H1 (cell line): Measurements from ENCODE around the gene CRYGN.

ENCODE experiments used
- BCL11A ChIP-seq, 2 experiments: IDR thresholded peaks; one replicate each; pipeline ENCODE4 v1.6.1; 2011; ENCODE audit warnings: low read depth in 2 of 2, low read length in 2 of 2, mild to moderate bottlenecking in 2 of 2
- GTF2F1 ChIP-seq: IDR thresholded peaks from 2 replicates; pipeline ENCODE4 v1.6.1; 2012; ENCODE audit warnings: low read depth, low read length, improper control_type of control experiment, borderline replicate concordance
- JUN ChIP-seq: IDR thresholded peaks from 2 replicates; pipeline ENCODE4 v1.6.1; 2011; ENCODE audit warnings: low read depth, mild to moderate bottlenecking, improper control_type of control experiment, low read length
- MAX ChIP-seq: IDR thresholded peaks from 2 replicates; pipeline ENCODE4 v1.6.1; 2012; ENCODE audit warnings: inconsistent platforms
- POLR2A ChIP-seq, 2 experiments: IDR thresholded peaks; 1 replicate in 1 of 2; 2 replicates in 1 of 2; pipeline ENCODE4 v1.6.1; 2011; ENCODE audit warnings: low read depth in 2 of 2, low read length in 2 of 2, mild to moderate bottlenecking in 2 of 2; ENCODE audit errors: control extremely low read depth in 1 of 2
- RNF2 ChIP-seq: fragments of 200-900, 300-1000 bp; sonication (generic); IDR thresholded peaks from 2 replicates; pipeline ENCODE4 v1.7.1; 2016; ENCODE audit warnings: borderline replicate concordance, low read depth, mild to moderate bottlenecking, antibody characterized with exemption, low read length; ENCODE audit not compliant: poor library complexity, severe bottlenecking; ENCODE audit errors: missing control alignments
- TBP ChIP-seq: IDR thresholded peaks from 2 replicates; pipeline ENCODE4 v1.6.1; 2011; ENCODE audit warnings: low read depth, low read length, improper control_type of control experiment
- TCF12 ChIP-seq: IDR thresholded peaks from 2 replicates; pipeline ENCODE4 v1.6.1; 2011; ENCODE audit warnings: low read depth, mild to moderate bottlenecking, low read length
- TF ChIP-seq, protein P1 (sequence below), 3 experiments: IDR thresholded peaks; 1 replicate in 2 of 3; 2 replicates in 1 of 3; pipeline versions ENCODE4 v1.5.1 to v1.6.1; 2011; ENCODE audit warnings: low read length in 3 of 3, mild to moderate bottlenecking in 3 of 3, inconsistent platforms in 2 of 3, low read depth in 1 of 3, moderate library complexity in 1 of 3; ENCODE audit not compliant: insufficient read depth in 1 of 3; ENCODE audit errors: control extremely low read depth in 1 of 3
- TF ChIP-seq, protein P2 (sequence below): IDR thresholded peaks from 2 replicates; pipeline ENCODE4 v1.6.1; 2011; ENCODE audit warnings: low read depth, mild to moderate bottlenecking, low read length; ENCODE audit not compliant: insufficient read depth

GRCh38 chr7:151461096-151461941, 21.4 kb upstream of the CRYGN start:
- TF ChIP-seq RNF2 (no peak), TCF12 (no peak), POLR2A (IDR thresholded peaks at IDR 0.05; ENCODE audit: control extremely low read depth in 1 of 2, low read depth in 2 of 2, low read length in 2 of 2) (no peak), JUN (no peak), MAX (no peak), BCL11A (IDR thresholded peaks at IDR 0.05; ENCODE audit: low read depth in 2 of 2, low read length in 2 of 2) (no peak), GTF2F1 (no peak), TBP (no peak)
- TF ChIP-seq, protein P1, sequence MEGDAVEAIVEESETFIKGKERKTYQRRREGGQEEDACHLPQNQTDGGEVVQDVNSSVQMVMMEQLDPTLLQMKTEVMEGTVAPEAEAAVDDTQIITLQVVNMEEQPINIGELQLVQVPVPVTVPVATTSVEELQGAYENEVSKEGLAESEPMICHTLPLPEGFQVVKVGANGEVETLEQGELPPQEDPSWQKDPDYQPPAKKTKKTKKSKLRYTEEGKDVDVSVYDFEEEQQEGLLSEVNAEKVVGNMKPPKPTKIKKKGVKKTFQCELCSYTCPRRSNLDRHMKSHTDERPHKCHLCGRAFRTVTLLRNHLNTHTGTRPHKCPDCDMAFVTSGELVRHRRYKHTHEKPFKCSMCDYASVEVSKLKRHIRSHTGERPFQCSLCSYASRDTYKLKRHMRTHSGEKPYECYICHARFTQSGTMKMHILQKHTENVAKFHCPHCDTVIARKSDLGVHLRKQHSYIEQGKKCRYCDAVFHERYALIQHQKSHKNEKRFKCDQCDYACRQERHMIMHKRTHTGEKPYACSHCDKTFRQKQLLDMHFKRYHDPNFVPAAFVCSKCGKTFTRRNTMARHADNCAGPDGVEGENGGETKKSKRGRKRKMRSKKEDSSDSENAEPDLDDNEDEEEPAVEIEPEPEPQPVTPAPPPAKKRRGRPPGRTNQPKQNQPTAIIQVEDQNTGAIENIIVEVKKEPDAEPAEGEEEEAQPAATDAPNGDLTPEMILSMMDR (IDR thresholded peaks at IDR 0.05; ENCODE audit: control extremely low read depth in 1 of 3, insufficient read depth in 1 of 3, low read depth in 1 of 3, low read length in 3 of 3): no peak
- TF ChIP-seq, protein P2, sequence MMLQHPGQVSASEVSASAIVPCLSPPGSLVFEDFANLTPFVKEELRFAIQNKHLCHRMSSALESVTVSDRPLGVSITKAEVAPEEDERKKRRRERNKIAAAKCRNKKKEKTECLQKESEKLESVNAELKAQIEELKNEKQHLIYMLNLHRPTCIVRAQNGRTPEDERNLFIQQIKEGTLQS: no peak
